ENCODE measurements around the gene RPAP3.

RPAP3 gene

DNA sequence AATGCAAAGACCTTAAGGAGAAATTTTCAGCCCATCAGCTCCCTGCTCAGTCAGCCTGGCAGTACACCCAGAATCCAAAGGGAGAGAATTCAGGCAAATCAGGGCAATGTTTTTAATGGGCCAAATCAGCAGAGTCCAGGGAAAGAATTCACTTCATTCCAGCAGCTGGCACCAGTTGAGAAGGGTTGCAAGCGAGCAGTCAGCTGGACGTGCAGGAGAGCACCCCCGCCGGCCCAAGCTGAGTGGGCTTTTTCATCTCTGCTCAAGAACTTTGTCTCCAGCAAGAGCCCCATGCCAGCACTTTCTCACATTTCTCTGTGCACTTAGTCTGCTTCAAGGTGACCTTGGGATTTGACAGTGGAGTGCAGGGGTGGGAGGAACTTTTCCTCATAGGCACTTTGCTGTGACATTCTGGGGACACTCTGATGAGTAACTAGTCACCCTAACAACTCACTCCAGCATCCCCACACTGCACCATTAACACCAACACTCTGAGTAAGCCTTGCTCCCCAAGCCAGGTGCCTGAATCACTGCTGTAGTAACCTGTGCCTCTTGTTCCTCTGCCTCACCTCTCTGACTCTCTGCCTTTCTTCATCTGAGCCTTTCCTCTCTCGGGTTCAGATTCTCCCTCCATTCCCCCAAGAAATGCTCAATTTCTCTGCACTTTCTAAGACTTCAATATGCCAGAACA lies 17.3 kb upstream of the RPAP3 start:
- no peaks in the 10 kb centered on the region for H3K9me3 Mint-ChIP-seq
- peaks cover 24% of the 10 kb centered on the region for H3K4me1 Mint-ChIP-seq
- peaks cover 6% of the 10 kb centered on the region for H3K27me3 Mint-ChIP-seq
- H3K4me3 Mint-ChIP-seq = no peak overlapping the region
- no peak overlapping the region for H3K27ac Mint-ChIP-seq
- no peak for DNase-seq
- CTCF ChIA-PET = interaction anchor here (1.0 to 2.9 kb wide), 6 partner anchors 7 to 54 kb away, joined by 3 to 13 read pairs (median 6); no protein-coding TSS in a partner anchor
- peaks cover 7% of the 10 kb centered on the region for H3K36me3 Mint-ChIP-seq

DNA sequence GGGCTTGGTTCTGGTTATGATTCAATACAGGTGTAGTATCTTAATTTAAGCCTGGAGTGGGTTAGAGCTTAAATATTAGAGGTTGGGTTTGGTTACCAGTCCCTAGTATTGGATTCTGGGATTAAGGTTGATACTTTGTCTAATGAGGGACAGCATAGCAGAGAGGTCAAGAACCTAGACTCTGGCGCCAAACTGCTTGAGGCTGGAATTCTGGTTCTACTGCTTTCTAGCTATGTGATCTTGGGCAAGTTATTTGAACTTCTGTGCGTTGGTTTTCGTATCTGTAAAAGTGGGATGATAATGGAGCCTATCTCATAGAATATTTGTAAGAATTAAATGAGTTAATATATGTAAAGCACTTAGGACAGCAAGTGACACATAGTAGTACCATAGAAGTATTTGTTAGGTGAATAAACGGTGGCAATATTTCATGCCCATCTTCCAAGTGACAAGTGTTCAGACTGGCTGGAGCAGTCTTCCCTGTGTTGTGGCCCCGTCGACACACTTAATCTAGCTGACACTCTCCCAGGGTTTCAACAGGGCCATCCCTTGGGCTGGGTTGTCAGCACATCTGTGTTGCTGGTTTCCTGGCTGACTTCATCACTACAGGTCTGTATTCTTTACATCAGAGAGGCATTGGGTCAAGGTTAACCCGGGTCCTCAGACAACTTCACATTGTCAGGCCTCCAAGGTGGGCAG lies 16.5 kb upstream of the RPAP3 start:
- H3K27ac Mint-ChIP-seq = no peak overlapping the region
- H3K27me3 Mint-ChIP-seq = peaks cover 6% of the 10 kb centered on the region
- peaks cover 32% of the 10 kb centered on the region for H3K4me1 Mint-ChIP-seq

DNA sequence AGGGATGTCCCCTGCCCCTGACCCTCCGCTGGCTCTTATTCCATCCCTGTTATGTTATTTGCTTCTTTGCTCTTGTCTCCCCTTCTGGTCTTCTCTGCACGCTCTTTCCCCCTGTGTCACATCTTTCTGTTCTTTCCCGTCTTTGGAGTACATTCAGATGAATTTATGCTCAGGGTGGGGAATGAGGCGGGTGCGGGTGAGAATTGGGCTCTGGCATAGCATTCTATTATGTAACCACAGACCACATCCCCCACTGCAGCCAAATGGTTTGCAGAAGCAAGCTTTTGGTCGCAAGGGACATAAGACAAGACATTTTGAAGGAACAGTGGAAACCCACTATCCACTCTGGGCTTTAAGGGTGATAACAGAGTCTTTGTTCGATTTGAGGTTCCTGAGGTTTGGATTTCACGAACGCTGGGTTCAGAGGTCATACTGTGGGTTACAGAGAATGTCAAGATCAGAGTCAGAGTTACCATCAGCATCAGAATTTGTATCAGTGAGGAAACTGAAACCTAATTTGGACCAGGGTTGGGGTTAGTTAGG lies 15.7 kb upstream of the RPAP3 start:
- Mint-ChIP-seq H3K9me3 (no peaks in the 10 kb centered on the region), H3K4me1 (peaks cover 39% of the 10 kb centered on the region), H3K27me3 (peaks cover 5% of the 10 kb centered on the region), H3K4me3 (no peak overlapping the region), H3K27ac (no peak overlapping the region), H3K36me3 (peaks cover 7% of the 10 kb centered on the region)
- peak; percentile 33 for DNase-seq
- CTCF ChIA-PET = interaction anchor here (1.4 to 2.0 kb wide), 4 partner anchors 20 to 116 kb away, joined by 3 to 10 read pairs (median 5); no protein-coding TSS in a partner anchor

More for the DNA sequence above, 16.5 kb upstream of the RPAP3 start:
- H3K4me3 Mint-ChIP-seq = no peak overlapping the region
- no peaks in the 10 kb centered on the region for H3K9me3 Mint-ChIP-seq
- peaks cover 7% of the 10 kb centered on the region for H3K36me3 Mint-ChIP-seq
- DNase-seq = no peak
- CTCF ChIA-PET = interaction anchor here (1.0 to 2.0 kb wide), 5 partner anchors 19 to 116 kb away, joined by 3 to 10 read pairs (median 5); no protein-coding TSS in a partner anchor

DNA sequence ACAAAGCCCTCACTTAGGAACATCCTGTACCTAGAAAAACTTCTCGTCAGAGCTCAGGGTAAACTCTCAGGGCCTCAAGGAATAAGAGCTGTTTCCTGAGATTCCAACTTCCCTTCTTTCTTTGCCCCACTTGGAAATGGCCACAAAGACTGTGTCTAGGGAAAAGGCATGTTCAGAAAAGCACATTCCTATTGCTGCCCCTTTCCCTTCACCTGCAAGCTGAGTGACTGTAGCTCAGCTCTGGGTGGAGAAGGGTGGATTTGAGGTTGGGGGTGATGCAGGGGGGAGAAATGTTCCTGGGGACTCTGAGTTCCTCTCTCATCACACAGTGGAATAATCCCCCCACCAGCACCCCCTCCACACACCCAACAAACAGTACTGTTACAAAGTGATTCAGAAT lies 12.7 kb upstream of the RPAP3 start:
- no peak overlapping the region for H3K4me3 Mint-ChIP-seq
- H3K36me3 Mint-ChIP-seq = peaks cover 7% of the 10 kb centered on the region
- H3K4me1 Mint-ChIP-seq = peaks cover 47% of the 10 kb centered on the region
- peak overlapping the region; percentile 17 for H3K27ac Mint-ChIP-seq
- CTCF ChIA-PET = interaction anchor here (0.8 to 11.7 kb wide), 11 partner anchors 14 to 243 kb away, joined by 3 to 130 read pairs (median 9); partner anchors contain the start of genes RAPGEF3 and SLC48A1
- H3K9me3 Mint-ChIP-seq = no peaks in the 10 kb centered on the region
- peaks cover 12% of the 10 kb centered on the region for H3K27me3 Mint-ChIP-seq
- no peak for DNase-seq

DNA sequence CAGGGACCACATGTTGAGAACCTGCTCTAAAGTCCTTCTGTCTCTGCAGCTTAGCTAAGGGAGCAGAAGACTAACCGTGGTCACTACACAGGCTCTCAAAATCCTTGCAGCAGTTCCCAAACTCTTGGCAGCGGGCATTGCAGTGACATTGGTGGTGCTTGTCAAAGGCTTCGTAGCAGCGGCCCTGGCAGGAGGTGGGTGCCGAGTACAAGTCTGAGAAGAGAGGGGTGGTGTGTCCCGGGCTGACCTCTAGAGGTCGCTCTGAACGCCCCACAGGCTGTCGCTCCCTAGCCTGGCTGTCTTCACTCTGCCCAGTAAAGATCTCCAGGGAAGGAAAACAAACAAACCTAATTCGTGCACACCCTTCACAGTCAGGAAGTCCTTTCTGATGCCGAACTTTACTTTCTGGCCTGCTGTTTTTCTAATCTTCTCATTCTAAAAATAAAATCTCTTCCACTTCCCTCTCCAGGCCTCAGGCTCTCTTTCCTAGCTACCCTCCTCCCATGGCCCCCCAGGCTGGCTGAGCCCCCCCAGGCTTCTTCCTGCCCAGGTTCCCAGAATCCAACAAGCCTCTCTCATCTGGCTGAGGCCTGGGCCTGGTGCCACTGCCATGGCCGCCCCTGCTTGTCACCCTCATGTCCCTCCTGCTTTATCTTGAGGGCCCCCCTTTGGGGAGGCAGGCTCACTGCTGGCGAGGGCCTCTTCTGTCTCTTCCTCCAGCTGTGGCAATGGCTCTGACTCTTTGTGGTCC lies 11.8 kb upstream of the RPAP3 start:
- H3K4me1 Mint-ChIP-seq = peaks cover 45% of the 10 kb centered on the region

DNA sequence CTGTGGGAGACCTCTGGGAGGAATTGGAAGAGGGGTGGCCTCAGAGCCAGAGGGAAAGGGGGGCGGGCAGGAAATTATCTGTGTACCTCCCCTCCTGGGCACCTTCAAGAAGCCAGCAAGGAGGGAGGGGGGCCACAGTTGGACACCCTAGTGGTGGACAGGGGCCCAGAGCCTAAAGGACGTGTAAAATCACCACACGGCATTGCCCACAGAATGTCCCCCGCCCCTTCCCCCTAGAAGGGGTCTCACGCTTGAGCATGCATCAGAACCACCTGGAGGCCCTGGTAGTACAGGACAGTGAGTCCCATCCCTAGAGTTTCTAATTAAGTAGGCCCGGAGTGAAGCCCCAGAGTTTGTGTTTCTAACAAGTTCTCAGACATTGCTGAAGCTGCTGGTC lies 11.2 kb upstream of the RPAP3 start:
- no peak for DNase-seq
- Mint-ChIP-seq H3K4me3 (no peak overlapping the region), H3K27me3 (peaks cover 12% of the 10 kb centered on the region), H3K9me3 (no peaks in the 10 kb centered on the region), H3K36me3 (peaks cover 7% of the 10 kb centered on the region), H3K27ac (no peak overlapping the region), H3K4me1 (peaks cover 42% of the 10 kb centered on the region)
- CTCF ChIA-PET = interaction anchor here (0.9 to 11.7 kb wide), 14 partner anchors 8 to 244 kb away, joined by 3 to 130 read pairs (median 11); partner anchors contain the start of genes ENDOU, RAPGEF3, RPAP3 and SLC48A1

More for the DNA sequence above, 11.8 kb upstream of the RPAP3 start:
- Mint-ChIP-seq H3K4me3 (no peak overlapping the region), H3K27ac (peak overlapping the region; percentile 17), H3K36me3 (peaks cover 7% of the 10 kb centered on the region), H3K27me3 (peaks cover 12% of the 10 kb centered on the region), H3K9me3 (no peaks in the 10 kb centered on the region)
- CTCF ChIA-PET = interaction anchor here (0.8 to 11.7 kb wide), 15 partner anchors 10 to 244 kb away, joined by 3 to 130 read pairs (median 5); partner anchors contain the start of genes RAPGEF3, RPAP3 and SLC48A1
- DNase-seq = peak; percentile 76

DNA sequence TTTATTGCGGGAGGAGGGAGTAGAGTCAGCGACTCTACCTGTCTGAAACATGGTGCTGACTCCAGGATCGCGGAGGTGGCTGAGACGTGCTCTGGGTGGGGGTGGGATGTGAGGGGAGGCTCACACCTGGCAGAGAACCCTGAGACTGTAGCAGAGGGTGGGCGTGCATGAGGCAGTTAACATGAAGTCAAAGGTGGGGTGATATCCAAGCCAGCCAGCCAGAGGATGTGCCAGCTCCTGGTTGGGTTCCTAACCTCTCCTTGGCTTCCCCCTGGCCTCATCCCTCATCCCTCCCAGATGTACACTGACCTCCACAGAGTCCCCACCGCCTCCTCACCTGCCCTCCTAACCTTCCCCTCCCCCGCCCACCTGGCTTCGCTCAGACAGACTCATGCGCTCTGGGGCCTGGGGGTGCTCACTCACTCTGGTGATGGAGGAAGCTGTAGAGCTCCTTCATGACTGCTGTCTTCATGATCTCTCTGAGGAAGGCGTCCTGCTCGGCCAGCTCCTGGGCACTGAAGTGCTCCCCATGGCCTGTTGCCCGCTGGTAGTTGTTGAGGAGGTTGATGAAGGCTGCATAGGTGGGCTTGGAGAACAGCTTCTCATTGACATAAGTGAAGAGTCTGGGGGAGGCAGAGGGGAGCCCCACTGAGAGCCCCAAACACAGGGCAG lies 10.2 kb upstream of the RPAP3 start:
- no peaks in the 10 kb centered on the region for H3K9me3 Mint-ChIP-seq
- H3K4me3 Mint-ChIP-seq = no peak overlapping the region
- CTCF ChIA-PET = interaction anchor here (0.8 to 11.7 kb wide), 22 partner anchors 9 to 467 kb away, joined by 3 to 130 read pairs (median 5); partner anchors contain the start of genes ENDOU, RPAP3 and SLC48A1
- H3K36me3 Mint-ChIP-seq = peaks cover 5% of the 10 kb centered on the region
- H3K27ac Mint-ChIP-seq = no peak overlapping the region
- no peak for DNase-seq
- peaks cover 32% of the 10 kb centered on the region for H3K4me1 Mint-ChIP-seq
- peaks cover 12% of the 10 kb centered on the region for H3K27me3 Mint-ChIP-seq

DNA sequence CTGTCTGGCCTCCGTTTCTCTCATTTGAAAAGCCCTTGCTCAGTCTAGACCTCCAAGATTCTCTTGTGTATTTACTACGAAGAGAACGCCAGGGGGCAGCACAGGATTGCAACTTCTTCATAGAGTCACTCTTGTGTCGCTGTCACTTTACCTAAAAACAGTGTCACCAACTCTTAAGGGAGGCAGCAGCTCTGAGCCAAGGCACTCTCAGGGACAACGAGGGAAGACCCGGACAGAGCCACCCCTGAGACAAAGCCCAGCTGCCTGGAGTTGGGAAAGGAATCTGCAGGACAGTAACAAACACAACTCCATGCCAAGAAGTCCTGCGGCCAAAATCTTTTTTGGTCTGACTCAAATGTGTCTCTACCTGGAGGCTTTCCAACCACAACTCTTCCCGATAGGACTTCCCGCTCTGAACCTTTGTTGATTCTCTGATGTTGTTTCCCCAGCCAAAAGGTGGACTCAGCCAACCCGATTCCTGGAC lies 9.6 kb upstream of the RPAP3 start:
- H3K9me3 Mint-ChIP-seq = no peaks in the 10 kb centered on the region
- peaks cover 12% of the 10 kb centered on the region for H3K27me3 Mint-ChIP-seq

DNA sequence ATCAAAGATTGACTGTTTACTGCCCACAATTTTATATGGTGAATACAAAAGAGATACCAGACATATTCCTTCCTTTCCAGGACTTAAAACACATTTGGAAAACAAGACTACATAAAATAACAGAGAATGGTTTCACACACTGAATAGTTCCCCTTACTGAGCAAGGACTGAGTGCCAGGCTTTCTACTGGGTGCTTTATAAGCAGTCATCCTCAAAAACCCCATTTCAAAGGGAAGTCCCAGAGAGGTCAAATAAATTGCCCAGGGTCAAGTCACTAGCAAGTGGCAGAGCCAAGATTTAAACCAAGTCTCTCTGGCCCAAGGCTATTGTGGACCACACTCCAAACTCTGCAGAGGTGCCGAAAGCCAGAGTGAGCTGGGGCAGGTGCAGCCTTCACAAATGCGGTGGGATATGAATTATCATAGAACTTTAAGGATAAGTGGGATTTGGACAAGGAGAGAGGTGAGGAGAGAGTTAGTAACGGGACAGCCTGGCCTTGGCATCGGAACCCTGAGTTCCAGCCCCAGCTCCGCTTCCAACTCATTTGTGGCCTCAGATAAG lies 9.1 kb upstream of the RPAP3 start:
- peaks cover 12% of the 10 kb centered on the region for H3K27me3 Mint-ChIP-seq
- H3K9me3 Mint-ChIP-seq = no peaks in the 10 kb centered on the region
- H3K4me3 Mint-ChIP-seq = no peak overlapping the region
- peaks cover 2% of the 10 kb centered on the region for H3K36me3 Mint-ChIP-seq
- no peak overlapping the region for H3K27ac Mint-ChIP-seq
- H3K4me1 Mint-ChIP-seq = peaks cover 26% of the 10 kb centered on the region
- no peak for DNase-seq
- CTCF ChIA-PET = interaction anchor here (0.5 to 11.7 kb wide), 21 partner anchors 9 to 682 kb away, joined by 3 to 130 read pairs (median 5); partner anchors contain the start of genes ENDOU, RPAP3 and SLC48A1

More for the DNA sequence above, 9.6 kb upstream of the RPAP3 start:
- Mint-ChIP-seq H3K4me1 (peaks cover 26% of the 10 kb centered on the region), H3K36me3 (peaks cover 5% of the 10 kb centered on the region), H3K27ac (no peak overlapping the region), H3K4me3 (no peak overlapping the region)
- peak; percentile 88 for DNase-seq
- CTCF ChIA-PET = interaction anchor here (0.5 to 11.7 kb wide), 25 partner anchors 9 to 683 kb away, joined by 3 to 130 read pairs (median 5); partner anchors contain the start of genes ENDOU, RPAP3 and SLC48A1

DNA sequence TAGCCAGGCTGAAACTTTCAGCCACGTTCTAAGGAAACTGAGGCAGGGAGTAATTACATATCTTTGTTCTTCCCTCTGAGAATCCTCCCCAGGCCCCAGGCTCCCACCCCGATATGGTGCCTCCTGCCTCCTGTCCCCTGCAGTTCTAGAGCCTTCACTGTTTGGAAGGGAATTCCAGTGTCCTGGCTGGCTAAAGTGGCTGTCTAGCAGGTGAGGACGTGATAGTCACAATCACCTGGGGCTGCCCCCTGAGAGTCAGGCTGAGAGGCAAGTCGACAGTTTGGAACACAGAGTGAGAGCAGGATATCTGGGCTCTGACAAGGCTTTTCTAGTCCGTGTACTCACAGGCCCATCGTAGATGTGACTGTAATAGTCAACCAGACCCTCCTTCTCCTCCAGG lies 6.3 kb upstream of the RPAP3 start:
- no peak overlapping the region for H3K4me3 Mint-ChIP-seq
- CTCF ChIA-PET = interaction anchor here (0.8 to 11.7 kb wide), 2 partner anchors 43 to 128 kb away, joined by 3 to 130 read pairs; no protein-coding TSS in a partner anchor
- DNase-seq = no peak
- peaks cover 12% of the 10 kb centered on the region for H3K27me3 Mint-ChIP-seq
- no peaks in the 10 kb centered on the region for H3K9me3 Mint-ChIP-seq
- H3K36me3 Mint-ChIP-seq = peaks cover 8% of the 10 kb centered on the region
- H3K4me1 Mint-ChIP-seq = peaks cover 35% of the 10 kb centered on the region
- H3K27ac Mint-ChIP-seq = no peak overlapping the region

DNA sequence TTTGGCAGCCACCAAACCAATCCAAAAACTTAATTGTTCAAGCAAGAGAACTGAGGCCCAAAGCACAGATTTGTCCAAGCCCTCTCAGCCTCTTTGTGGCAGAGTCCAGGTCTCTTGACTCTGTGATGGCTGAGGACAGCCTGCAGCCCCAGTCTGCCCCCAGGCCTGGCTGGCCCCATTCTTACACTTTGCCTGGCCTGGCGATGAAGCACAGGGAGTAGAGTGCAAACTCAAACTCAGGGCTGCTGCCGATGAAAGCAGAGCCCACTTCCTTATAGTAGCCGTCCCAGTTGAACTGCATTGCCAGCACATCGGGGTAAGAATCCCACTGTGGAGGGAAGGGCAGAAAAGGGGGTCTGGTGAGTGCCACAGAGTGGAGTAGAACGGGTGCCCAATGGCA lies 5.6 kb upstream of the RPAP3 start:
- Mint-ChIP-seq H3K4me3 (no peak overlapping the region), H3K9me3 (no peaks in the 10 kb centered on the region), H3K36me3 (peaks cover 10% of the 10 kb centered on the region), H3K4me1 (peaks cover 34% of the 10 kb centered on the region), H3K27me3 (peaks cover 8% of the 10 kb centered on the region), H3K27ac (no peak overlapping the region)
- DNase-seq = no peak
- CTCF ChIA-PET = interaction anchor here (0.8 to 11.7 kb wide), 3 partner anchors 30 to 129 kb away, joined by 3 to 130 read pairs (median 3); no protein-coding TSS in a partner anchor

DNA sequence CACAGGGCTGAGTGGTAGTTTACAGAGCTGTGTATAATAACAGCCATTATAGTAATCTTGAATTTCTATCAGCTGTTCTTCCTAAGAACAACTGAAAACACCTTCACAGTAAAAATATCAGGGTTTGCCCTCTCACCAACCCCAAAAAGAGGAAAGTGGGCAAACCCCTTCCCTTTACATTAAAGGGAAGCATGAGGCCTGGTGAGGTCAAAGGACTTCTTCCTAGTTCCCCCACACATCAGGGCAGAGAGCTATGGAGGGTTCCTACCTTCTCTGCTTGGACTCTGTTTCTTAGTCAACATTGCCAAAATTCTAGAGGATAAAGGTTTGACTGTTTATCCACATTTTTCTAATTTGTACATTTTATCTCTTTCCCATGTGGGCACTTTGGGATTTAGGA lies 4.4 kb upstream of the RPAP3 start:
- CTCF ChIA-PET = interaction anchor here (0.8 to 11.7 kb wide), 5 partner anchors 31 to 130 kb away, joined by 3 to 130 read pairs (median 6); no protein-coding TSS in a partner anchor
- Mint-ChIP-seq H3K27ac (no peak overlapping the region), H3K9me3 (no peaks in the 10 kb centered on the region), H3K27me3 (peaks cover 4% of the 10 kb centered on the region), H3K4me1 (peaks cover 32% of the 10 kb centered on the region), H3K36me3 (peaks cover 14% of the 10 kb centered on the region), H3K4me3 (no peak overlapping the region)
- no peak for DNase-seq

Measured in activated naive CD4-positive, alpha-beta T cell treated with anti-CD3 and anti-CD28 coated beads, Interleukin-2, amount 10 ng/mL, durations not matched to agents 7 days and 5 days (primary cell).